Measurements from ENCODE around the gene OR2B2.
A peak's percentile ranks its signal among the peaks of the same experiment; 100 is the strongest.

Gene OR2B2

GRCh38 chr6:27865850-27866356, 46.3 kb downstream of the OR2B2 start:
- TF ChIP-seq REST (IDR thresholded peaks at IDR 0.05; ENCODE audit: insufficient read depth in 1 of 2, low read depth in 2 of 2, low read length in 2 of 2) (no peak), FOXP2 (optimal IDR thresholded peaks at IDR 0.05; ENCODE audit: borderline replicate concordance, extremely low read depth, extremely low read length, insufficient read depth) (no peak), SIN3A (IDR thresholded peaks at IDR 0.05; ENCODE audit: borderline replicate concordance, insufficient read depth, low read length) (no peak), TAF1 (IDR thresholded peaks at IDR 0.05; ENCODE audit: borderline replicate concordance, insufficient read depth, low read length) (no peak), POLR2AphosphoS5 (IDR thresholded peaks at IDR 0.05; ENCODE audit: low read depth, low read length) (no peak)

DNA sequence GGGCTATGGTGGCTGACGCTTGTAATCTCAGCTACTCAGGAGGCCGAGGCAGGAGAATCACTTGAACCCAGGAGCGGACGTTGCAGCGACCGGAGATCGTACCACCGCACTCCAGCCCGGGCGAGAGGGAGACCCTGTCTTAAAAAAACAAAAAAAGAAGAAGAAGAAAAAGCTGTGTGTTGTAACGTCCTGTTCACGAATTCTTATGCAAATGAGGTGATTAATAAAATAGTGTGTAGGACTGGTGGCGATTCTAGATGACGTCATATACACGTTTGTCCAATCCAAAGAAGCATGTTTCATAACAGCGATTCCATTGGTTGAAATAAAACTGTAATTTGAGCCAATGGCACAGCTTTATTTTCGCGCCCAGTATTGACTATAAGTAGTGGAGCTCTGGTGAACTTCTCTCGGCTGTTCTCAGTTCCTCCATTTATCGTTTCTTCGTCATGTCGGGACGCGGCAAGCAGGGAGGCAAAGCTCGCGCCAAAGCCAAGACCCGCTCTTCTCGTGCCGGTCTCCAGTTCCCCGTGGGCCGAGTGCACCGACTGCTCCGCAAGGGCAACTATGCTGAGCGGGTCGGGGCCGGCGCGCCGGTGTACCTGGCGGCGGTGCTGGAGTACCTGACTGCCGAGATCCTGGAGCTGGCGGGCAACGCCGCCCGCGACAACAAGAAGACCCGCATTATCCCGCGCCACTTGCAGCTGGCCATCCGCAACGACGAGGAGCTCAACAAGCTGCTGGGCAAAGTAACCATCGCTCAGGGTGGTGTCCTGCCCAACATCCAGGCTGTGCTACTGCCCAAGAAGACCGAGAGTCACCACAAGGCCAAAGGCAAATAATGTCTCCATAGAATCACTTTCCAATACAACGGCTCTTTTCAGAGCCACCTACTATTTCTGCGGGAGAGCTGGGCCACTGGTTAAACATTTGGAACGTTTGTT, 47.0 kb downstream of the OR2B2 start:
- TF ChIP-seq TAF1 (IDR thresholded peaks at IDR 0.05; ENCODE audit: borderline replicate concordance, insufficient read depth, low read length), result no peak
- TF ChIP-seq SIN3A (IDR thresholded peaks at IDR 0.05; ENCODE audit: borderline replicate concordance, insufficient read depth, low read length), result no peak
- TF ChIP-seq POLR2AphosphoS5 (IDR thresholded peaks at IDR 0.05; ENCODE audit: low read depth, low read length), result peak; percentile 77
- no peak for TF ChIP-seq FOXP2 (optimal IDR thresholded peaks at IDR 0.05; ENCODE audit: borderline replicate concordance, extremely low read depth, extremely low read length, insufficient read depth)

GRCh38 chr6:27863962-27864905, 48.0 kb downstream of the OR2B2 start:
- TF ChIP-seq FOXP2 (optimal IDR thresholded peaks at IDR 0.05; ENCODE audit: borderline replicate concordance, extremely low read depth, extremely low read length, insufficient read depth) (no peak), SIN3A (IDR thresholded peaks at IDR 0.05; ENCODE audit: borderline replicate concordance, insufficient read depth, low read length) (no peak), TAF1 (IDR thresholded peaks at IDR 0.05; ENCODE audit: borderline replicate concordance, insufficient read depth, low read length) (no peak), REST (IDR thresholded peaks at IDR 0.05; ENCODE audit: insufficient read depth in 1 of 2, low read depth in 2 of 2, low read length in 2 of 2) (no peak), POLR2AphosphoS5 (IDR thresholded peaks at IDR 0.05; ENCODE audit: low read depth, low read length) (no peak)

DNA sequence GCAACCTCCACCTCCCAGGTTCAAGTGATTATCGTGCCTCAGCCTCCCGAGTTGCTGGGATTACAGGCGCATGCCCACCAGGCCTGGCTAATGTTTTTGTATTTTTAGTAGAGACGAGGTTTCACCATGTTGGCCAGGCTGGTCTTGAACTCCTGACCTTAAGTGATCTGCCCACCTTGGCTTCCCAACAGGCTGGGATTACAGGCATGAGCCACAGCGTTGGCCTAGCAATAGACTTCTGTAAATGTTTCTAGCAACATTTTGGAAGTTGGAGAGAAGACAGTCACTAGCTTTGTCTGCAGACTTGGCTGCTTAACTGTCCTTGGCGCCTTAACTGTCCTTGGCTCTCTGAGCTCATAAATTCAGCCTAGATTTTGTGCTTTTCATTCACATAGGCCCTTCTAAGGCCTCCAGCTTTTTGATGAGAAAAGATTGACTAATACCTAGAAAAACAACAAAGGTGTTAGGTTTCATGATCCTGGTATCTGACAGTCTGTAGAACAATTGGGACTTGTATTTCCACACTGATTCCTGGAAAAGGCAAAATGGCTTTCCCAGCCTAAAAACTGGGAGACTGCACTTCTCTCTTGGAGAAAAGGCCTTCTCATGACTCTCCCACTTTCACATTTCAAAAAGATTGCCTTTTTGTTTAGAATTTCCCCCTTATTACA, 49.7 kb downstream of the OR2B2 start:
- TF ChIP-seq REST (IDR thresholded peaks at IDR 0.05; ENCODE audit: insufficient read depth in 1 of 2, low read depth in 2 of 2, low read length in 2 of 2) (no peak), TAF1 (IDR thresholded peaks at IDR 0.05; ENCODE audit: borderline replicate concordance, insufficient read depth, low read length) (no peak)

DNA sequence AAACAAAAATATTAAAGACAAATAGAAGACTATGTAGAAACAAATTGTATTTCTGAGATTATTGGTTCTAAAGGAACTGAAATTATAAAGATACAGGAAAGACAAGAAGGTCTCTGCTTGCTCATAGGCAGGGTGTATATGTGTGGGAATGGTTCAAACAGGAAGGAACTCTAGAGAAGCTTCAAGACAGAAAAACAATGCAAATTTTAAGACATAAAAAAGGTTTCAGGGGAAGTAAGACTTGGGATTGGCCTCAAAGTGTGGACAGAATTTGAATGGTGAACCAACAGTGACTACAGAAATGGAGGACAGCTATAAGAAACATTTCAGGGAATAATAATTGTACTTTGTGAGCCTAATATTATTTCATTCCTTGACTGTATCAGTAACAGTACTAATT, 50.3 kb downstream of the OR2B2 start:
- no peak for TF ChIP-seq REST (IDR thresholded peaks at IDR 0.05; ENCODE audit: insufficient read depth in 1 of 2, low read depth in 2 of 2, low read length in 2 of 2)
- TF ChIP-seq SIN3A (IDR thresholded peaks at IDR 0.05; ENCODE audit: borderline replicate concordance, insufficient read depth, low read length), result no peak
- no peak for TF ChIP-seq POLR2AphosphoS5 (IDR thresholded peaks at IDR 0.05; ENCODE audit: low read depth, low read length)
- no peak for TF ChIP-seq TAF1 (IDR thresholded peaks at IDR 0.05; ENCODE audit: borderline replicate concordance, insufficient read depth, low read length)
- TF ChIP-seq FOXP2 (optimal IDR thresholded peaks at IDR 0.05; ENCODE audit: borderline replicate concordance, extremely low read depth, extremely low read length, insufficient read depth), result no peak

Measured in PFSK-1 (cell line).